Left ventricle myocardium inferior (tissue), 1 donor: ENCODE results near the gene EYA2. TPM values are rescaled to one million over a fixed set of nuclear protein-coding genes. Genes with fewer than 3 reads are reported as not detected.

Experiments used
- DNase-seq: peaks from one replicate; pipeline ENCODE4 v3.0.0-alpha.2; 2020
- H3K27ac ChIP-seq: fragments of 200-600 bp; replicated peaks from 2 replicates; pipeline ENCODE4 v1.8.0; 2021
- H3K27me3 ChIP-seq: fragments of 200-600 bp; 2 replicates; pipeline ENCODE4 v1.8.0; 2021; ENCODE audit warnings: low read depth
- H3K36me3 ChIP-seq: fragments of 200-600 bp; 2 replicates; pipeline ENCODE4 v1.8.0; 2021
- H3K4me1 ChIP-seq: fragments of 200-600 bp; 2 replicates; pipeline ENCODE4 v1.8.0; 2021
- H3K4me3 ChIP-seq: fragments of 200-600 bp; 2 replicates; pipeline ENCODE4 v1.8.0; 2021; ENCODE audit warnings: mild to moderate bottlenecking, moderate library complexity
- H3K9me3 ChIP-seq: fragments of 200-600 bp; replicated peaks from 2 replicates; pipeline ENCODE4 v1.8.0; 2021
- intact Hi-C: fragments of 100-400 bp; cut with micrococcal nuclease; formaldehyde crosslinking; loops from one replicate; pipeline ENCODE4 v1.11.0; 2022
- total RNA-seq: library from RNA; stranded (reverse); fragmentation: NEBNext Ultra II Directional; extraction: Animal tissue kit (Norgen Biotek cat#: 25700); gene quantifications from one replicate; pipeline ENCODE4 v1.2.1, GENCODE V29; 2021
- TF ChIP-seq, protein P1 (sequence below): fragments of 200-600 bp; IDR thresholded peaks from 2 replicates; pipeline ENCODE4 v1.8.0; 2021; ENCODE audit warnings: antibody characterized with exemption, mild to moderate bottlenecking, borderline replicate concordance
- donor health status: DM: no; HTN: yes; CAD: no; lungs with severe emphysema.

The EYA2 gene
- total RNA-seq, 1 donor from 2014 or later = 0.63 TPM

DNA sequence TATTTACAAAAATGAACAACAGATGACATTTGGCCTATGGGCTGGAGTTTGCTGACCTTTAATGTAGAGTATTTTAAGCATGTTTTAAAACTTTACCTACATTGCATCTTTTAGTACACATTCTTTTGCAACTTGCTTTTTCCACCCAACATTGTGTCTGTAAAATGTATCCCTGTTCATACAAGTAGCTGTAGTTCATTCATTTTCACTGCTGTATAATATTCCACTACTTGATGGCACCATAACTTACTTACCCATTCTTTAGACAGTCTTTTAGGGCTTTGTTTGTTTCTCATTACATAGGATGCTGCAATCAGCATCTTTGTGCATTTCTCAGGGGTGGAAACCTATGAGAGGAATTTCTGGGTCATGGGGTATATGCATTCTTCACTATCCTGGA is 115.1 kb downstream of the EYA2 start:
- TF ChIP-seq, protein P1, sequence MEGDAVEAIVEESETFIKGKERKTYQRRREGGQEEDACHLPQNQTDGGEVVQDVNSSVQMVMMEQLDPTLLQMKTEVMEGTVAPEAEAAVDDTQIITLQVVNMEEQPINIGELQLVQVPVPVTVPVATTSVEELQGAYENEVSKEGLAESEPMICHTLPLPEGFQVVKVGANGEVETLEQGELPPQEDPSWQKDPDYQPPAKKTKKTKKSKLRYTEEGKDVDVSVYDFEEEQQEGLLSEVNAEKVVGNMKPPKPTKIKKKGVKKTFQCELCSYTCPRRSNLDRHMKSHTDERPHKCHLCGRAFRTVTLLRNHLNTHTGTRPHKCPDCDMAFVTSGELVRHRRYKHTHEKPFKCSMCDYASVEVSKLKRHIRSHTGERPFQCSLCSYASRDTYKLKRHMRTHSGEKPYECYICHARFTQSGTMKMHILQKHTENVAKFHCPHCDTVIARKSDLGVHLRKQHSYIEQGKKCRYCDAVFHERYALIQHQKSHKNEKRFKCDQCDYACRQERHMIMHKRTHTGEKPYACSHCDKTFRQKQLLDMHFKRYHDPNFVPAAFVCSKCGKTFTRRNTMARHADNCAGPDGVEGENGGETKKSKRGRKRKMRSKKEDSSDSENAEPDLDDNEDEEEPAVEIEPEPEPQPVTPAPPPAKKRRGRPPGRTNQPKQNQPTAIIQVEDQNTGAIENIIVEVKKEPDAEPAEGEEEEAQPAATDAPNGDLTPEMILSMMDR = no peak

DNA sequence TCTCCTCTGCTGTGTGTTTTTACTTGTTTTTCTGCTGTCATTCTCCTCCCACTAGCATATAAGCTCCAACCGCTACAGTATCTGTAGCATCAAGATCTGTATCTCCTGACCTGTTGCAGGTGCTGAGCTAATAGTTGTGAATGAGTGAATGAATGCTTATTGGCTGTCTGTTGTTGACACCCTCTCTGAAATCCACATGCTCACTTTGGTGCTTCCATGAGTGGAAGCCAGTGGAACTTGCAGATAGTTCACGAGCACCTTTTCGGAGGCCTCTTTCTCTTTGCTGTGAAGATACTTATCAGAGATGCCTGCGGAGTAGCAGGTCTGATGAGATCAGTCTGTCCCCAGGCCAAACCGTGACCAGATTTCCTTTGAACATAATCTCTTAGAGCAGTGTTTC is 117.3 kb downstream of the EYA2 start:
- TF ChIP-seq, protein P1 = no peak
- intact Hi-C loops = no loop called here
- H3K4me1 ChIP-seq = no peaks in the 10 kb centered on the region
- H3K27ac ChIP-seq = no peak overlapping the region
- no peaks in the 10 kb centered on the region for H3K36me3 ChIP-seq
- H3K27me3 ChIP-seq = peaks cover 52% of the 10 kb centered on the region
- H3K9me3 ChIP-seq = no peaks in the 10 kb centered on the region
- H3K4me3 ChIP-seq = no peak overlapping the region
- DNase-seq = no peak

More for the DNA sequence above, 115.1 kb downstream of the EYA2 start:
- Histone ChIP-seq H3K4me3 (no peak overlapping the region), H3K4me1 (no peaks in the 10 kb centered on the region), H3K36me3 (no peaks in the 10 kb centered on the region), H3K9me3 (peaks cover 3% of the 10 kb centered on the region), H3K27me3 (peaks cover 58% of the 10 kb centered on the region), H3K27ac (no peak overlapping the region)
- DNase-seq = no peak
- intact Hi-C loops = no loop called here

DNA sequence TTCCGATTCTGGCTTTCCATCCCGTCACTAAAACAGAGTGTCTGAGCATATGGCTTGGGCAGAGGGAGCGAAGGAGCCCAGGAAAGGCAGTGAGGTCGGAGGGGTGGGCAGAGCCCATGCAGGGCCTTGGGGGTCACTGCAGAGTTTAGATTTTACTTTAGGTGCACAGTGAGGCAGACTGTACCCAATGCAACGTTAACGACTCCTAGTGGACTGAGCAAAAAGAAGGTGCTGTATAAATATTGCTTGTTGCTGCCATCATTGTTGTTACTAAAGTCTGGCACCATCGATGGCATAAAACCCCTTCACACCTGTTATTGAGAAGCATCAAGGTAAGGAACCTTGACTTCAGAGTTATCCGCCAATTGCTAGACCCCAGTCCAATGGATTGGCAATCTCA is 119.0 kb downstream of the EYA2 start:
- intact Hi-C loops = no loop called here
- H3K27ac ChIP-seq = no peak overlapping the region
- no peak for DNase-seq
- no peak overlapping the region for H3K4me3 ChIP-seq
- no peaks in the 10 kb centered on the region for H3K36me3 ChIP-seq
- TF ChIP-seq, protein P1 = no peak
- H3K27me3 ChIP-seq = peaks cover 51% of the 10 kb centered on the region
- no peaks in the 10 kb centered on the region for H3K9me3 ChIP-seq
- H3K4me1 ChIP-seq = no peaks in the 10 kb centered on the region

DNA sequence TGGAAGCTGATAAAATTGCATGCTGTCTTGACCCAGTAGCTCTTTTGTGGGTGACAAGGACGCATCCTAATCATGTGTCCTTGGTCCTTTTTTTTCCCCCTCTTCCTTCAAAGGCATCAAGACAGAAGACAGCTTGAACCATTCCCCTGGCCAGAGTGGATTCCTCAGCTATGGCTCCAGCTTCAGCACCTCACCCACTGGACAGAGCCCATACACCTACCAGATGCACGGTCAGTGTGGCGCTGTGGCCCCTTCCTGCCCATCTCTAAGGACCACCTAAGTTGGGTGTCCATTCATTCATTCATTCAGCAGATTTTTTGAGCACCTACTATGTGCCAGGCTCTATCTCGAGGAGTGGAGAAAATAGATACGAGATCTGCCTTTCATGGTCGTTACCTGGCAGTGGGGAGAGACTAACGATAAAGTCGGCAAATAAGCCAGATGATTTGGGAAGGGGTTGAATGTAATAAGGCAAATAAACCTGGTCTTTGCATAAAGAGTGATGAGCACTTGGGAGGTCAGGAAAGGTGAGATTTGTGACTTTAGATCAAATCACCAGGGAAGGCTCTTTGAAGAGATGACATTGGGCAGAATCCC is 121.5 kb downstream of the EYA2 start:
- Histone ChIP-seq H3K36me3 (no peaks in the 10 kb centered on the region), H3K27ac (no peak overlapping the region), H3K4me1 (peaks cover 5% of the 10 kb centered on the region), H3K4me3 (no peak overlapping the region), H3K27me3 (peaks cover 58% of the 10 kb centered on the region), H3K9me3 (no peaks in the 10 kb centered on the region)
- no peak for DNase-seq
- TF ChIP-seq, protein P1 = no peak
- intact Hi-C loops = no loop called here

DNA sequence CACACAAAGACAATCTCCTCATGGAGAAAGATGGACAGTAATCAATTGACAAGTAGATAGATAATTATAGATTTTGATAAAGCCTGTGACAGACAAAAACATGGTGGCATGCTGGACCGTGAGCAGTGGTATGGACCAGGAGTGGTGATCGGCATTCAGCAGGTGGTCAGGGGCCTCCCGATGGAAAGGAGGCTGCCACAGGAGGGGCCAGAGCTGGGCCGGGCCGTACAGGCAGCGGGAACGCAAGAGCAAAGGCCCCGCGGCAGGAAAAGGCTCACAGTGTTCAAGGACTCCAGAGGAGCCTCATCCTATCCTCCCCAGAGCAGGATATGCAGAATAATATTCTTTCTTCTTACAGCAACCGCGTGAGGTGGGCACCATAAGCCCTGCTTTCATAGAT is 123.7 kb downstream of the EYA2 start:
- TF ChIP-seq, protein P1 = no peak
- H3K4me1 ChIP-seq = peaks cover 5% of the 10 kb centered on the region
- intact Hi-C loops = no loop called here
- H3K4me3 ChIP-seq = no peak overlapping the region
- peaks cover 69% of the 10 kb centered on the region for H3K27me3 ChIP-seq
- DNase-seq = no peak
- no peaks in the 10 kb centered on the region for H3K36me3 ChIP-seq
- H3K9me3 ChIP-seq = no peaks in the 10 kb centered on the region
- H3K27ac ChIP-seq = no peak overlapping the region
